Neural cell (in vitro differentiated cells): ENCODE results near the gene GMPR.

Experiments used
- EP300 ChIP-seq: fragments of 450-650 bp; conservative IDR thresholded peaks from 2 replicates; pipeline ENCODE4 v1.6.1; 2014; ENCODE audit warnings: antibody characterized with exemption, mild to moderate bottlenecking, moderate library complexity; ENCODE audit not compliant: poor library complexity, severe bottlenecking
- EZH2 ChIP-seq: fragments of 200-600, 300-800 bp; shearing (Covaris generic), sonication (generic); IDR thresholded peaks from 2 replicates; pipeline ENCODE4 v1.6.1; 2014; ENCODE audit warnings: antibody characterized with exemption, low read length, borderline replicate concordance, mild to moderate bottlenecking; ENCODE audit not compliant: insufficient read depth, poor library complexity, severe bottlenecking
- MXI1 ChIP-seq: fragments of 450-650 bp; conservative IDR thresholded peaks from 2 replicates; pipeline ENCODE4 v1.6.1; 2014; ENCODE audit warnings: antibody characterized with exemption, mild to moderate bottlenecking; ENCODE audit not compliant: poor library complexity, severe bottlenecking
- POLR2AphosphoS5 ChIP-seq: IDR thresholded peaks from 2 replicates; pipeline ENCODE4 v1.6.1; 2012
- RAD21 ChIP-seq: fragments of 450-650 bp; conservative IDR thresholded peaks from 2 replicates; pipeline ENCODE4 v1.6.1; 2014; ENCODE audit warnings: antibody characterized with exemption, mild to moderate bottlenecking, moderate library complexity
- TAF1 ChIP-seq: IDR thresholded peaks from 2 replicates; pipeline ENCODE4 v1.6.1; 2012; ENCODE audit warnings: low read depth
- TF ChIP-seq, protein P1 (sequence below): fragments of 450-650 bp; IDR thresholded peaks from 2 replicates; pipeline ENCODE4 v1.5.1; 2014; ENCODE audit warnings: antibody characterized with exemption, mild to moderate bottlenecking, moderate library complexity; ENCODE audit not compliant: poor library complexity, severe bottlenecking
- TF ChIP-seq, protein P2 (sequence below): IDR thresholded peaks from 2 replicates; pipeline ENCODE4 v1.6.1; 2012; ENCODE audit warnings: borderline replicate concordance

DNA sequence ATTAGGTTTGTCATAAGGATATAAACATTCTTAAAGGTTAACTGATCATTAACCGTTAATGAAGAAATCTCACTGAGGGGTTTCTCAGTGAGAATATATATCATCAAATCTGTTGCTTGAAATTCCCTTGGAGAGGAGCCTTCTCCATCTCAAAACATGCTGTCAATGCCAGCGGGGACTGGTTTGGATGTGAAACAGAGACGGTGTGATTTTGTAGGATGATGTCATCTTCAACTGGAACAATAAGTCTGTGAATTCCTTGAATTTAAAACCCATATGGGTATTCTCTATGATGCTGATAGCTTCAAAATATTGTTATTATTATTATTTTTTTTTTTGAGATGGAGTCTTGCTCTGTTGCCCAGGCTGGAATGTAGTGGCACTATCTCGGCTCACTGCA is 75.9 kb downstream of the GMPR start:
- TF ChIP-seq, protein P1, sequence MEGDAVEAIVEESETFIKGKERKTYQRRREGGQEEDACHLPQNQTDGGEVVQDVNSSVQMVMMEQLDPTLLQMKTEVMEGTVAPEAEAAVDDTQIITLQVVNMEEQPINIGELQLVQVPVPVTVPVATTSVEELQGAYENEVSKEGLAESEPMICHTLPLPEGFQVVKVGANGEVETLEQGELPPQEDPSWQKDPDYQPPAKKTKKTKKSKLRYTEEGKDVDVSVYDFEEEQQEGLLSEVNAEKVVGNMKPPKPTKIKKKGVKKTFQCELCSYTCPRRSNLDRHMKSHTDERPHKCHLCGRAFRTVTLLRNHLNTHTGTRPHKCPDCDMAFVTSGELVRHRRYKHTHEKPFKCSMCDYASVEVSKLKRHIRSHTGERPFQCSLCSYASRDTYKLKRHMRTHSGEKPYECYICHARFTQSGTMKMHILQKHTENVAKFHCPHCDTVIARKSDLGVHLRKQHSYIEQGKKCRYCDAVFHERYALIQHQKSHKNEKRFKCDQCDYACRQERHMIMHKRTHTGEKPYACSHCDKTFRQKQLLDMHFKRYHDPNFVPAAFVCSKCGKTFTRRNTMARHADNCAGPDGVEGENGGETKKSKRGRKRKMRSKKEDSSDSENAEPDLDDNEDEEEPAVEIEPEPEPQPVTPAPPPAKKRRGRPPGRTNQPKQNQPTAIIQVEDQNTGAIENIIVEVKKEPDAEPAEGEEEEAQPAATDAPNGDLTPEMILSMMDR = no peak
- TF ChIP-seq, protein P2, sequence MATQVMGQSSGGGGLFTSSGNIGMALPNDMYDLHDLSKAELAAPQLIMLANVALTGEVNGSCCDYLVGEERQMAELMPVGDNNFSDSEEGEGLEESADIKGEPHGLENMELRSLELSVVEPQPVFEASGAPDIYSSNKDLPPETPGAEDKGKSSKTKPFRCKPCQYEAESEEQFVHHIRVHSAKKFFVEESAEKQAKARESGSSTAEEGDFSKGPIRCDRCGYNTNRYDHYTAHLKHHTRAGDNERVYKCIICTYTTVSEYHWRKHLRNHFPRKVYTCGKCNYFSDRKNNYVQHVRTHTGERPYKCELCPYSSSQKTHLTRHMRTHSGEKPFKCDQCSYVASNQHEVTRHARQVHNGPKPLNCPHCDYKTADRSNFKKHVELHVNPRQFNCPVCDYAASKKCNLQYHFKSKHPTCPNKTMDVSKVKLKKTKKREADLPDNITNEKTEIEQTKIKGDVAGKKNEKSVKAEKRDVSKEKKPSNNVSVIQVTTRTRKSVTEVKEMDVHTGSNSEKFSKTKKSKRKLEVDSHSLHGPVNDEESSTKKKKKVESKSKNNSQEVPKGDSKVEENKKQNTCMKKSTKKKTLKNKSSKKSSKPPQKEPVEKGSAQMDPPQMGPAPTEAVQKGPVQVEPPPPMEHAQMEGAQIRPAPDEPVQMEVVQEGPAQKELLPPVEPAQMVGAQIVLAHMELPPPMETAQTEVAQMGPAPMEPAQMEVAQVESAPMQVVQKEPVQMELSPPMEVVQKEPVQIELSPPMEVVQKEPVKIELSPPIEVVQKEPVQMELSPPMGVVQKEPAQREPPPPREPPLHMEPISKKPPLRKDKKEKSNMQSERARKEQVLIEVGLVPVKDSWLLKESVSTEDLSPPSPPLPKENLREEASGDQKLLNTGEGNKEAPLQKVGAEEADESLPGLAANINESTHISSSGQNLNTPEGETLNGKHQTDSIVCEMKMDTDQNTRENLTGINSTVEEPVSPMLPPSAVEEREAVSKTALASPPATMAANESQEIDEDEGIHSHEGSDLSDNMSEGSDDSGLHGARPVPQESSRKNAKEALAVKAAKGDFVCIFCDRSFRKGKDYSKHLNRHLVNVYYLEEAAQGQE = no peak
- TF ChIP-seq POLR2AphosphoS5 = no peak
- no peak for TF ChIP-seq EP300
- no peak for TF ChIP-seq TAF1
- no peak for TF ChIP-seq EZH2
- no peak for TF ChIP-seq MXI1
- no peak for TF ChIP-seq RAD21
